ENCODE measurements around the gene CDC25A. TPM values are rescaled to one million over a fixed set of nuclear protein-coding genes. Genes with fewer than 3 reads are reported as not detected.
A peak's percentile ranks its signal among the peaks of the same experiment; 100 is the strongest.

Gene CDC25A
- total RNA-seq, 2 donors from 2014 or later: 40.4 to 50.9 TPM

- WGBS, 2 experiments (ENCODE audit: insufficient coverage in 1 of 2, insufficient read length in 1 of 2): 81 to 100% methylated on average over 3 to 5 of the region's 5 CpGs
- H3K27me3 ChIP-seq (ENCODE audit: control insufficient read depth, insufficient read depth, low read length, poor library complexity, severe bottlenecking): no peaks in the 10 kb centered on the region
- H3K4me1 ChIP-seq (ENCODE audit: control insufficient read depth, insufficient read depth, low read length): peaks cover 33% of the 10 kb centered on the region
- peaks cover 48% of the 10 kb centered on the region for H3K4me1 Mint-ChIP-seq
- H3K4me3 Mint-ChIP-seq: no peak overlapping the region
- no peaks in the 10 kb centered on the region for H3K9me3 Mint-ChIP-seq
- peaks cover 89% of the 10 kb centered on the region for H3K36me3 Mint-ChIP-seq (ENCODE audit: low read depth)
- no peak overlapping the region for H3K27ac ChIP-seq (ENCODE audit: low read depth, low read length)
- H3K36me3 ChIP-seq (ENCODE audit: control insufficient read depth, insufficient read depth, low read length): peaks cover 94% of the 10 kb centered on the region
- H3K4me3 ChIP-seq (ENCODE audit: low read length): peak overlapping the region; percentile 42
- H3K27ac Mint-ChIP-seq: peak overlapping the region; percentile 19
- no peak overlapping the region for H3K9ac ChIP-seq (ENCODE audit: extremely low read depth, low read length, poor library complexity, severe bottlenecking)
- DNase-seq: no peak
- TF ChIP-seq CTCF (conservative IDR thresholded peaks at IDR 0.05): no peak
- no peaks in the 10 kb centered on the region for H3K27me3 Mint-ChIP-seq (ENCODE audit: insufficient read depth)
- no peaks in the 10 kb centered on the region for H3K9me3 ChIP-seq (ENCODE audit: control insufficient read depth, low read length)
Measured at GRCh38 chr3:48180531-48181253, 7.5 kb downstream of the CDC25A start.

- no peak for TF ChIP-seq CTCF (conservative IDR thresholded peaks at IDR 0.05)
- Mint-ChIP-seq H3K27ac (peak overlapping the region; percentile 74), H3K27me3 (ENCODE audit: insufficient read depth) (no peaks in the 10 kb centered on the region), H3K36me3 (ENCODE audit: low read depth) (peaks cover 89% of the 10 kb centered on the region), H3K9me3 (no peaks in the 10 kb centered on the region), H3K4me1 (peaks cover 44% of the 10 kb centered on the region), H3K4me3 (no peak overlapping the region)
- no peak for DNase-seq
- Histone ChIP-seq H3K36me3 (ENCODE audit: control insufficient read depth, insufficient read depth, low read length) (peaks cover 94% of the 10 kb centered on the region), H3K4me3 (ENCODE audit: low read length) (no peak overlapping the region), H3K4me1 (ENCODE audit: control insufficient read depth, insufficient read depth, low read length) (peaks cover 29% of the 10 kb centered on the region), H3K9ac (ENCODE audit: extremely low read depth, low read length, poor library complexity, severe bottlenecking) (no peak overlapping the region), H3K9me3 (ENCODE audit: control insufficient read depth, low read length) (no peaks in the 10 kb centered on the region), H3K27me3 (ENCODE audit: control insufficient read depth, insufficient read depth, low read length, poor library complexity, severe bottlenecking) (no peaks in the 10 kb centered on the region), H3K27ac (ENCODE audit: low read depth, low read length) (no peak overlapping the region)
- 93 to 100% methylated on average over 2 to 4 of the region's 5 CpGs for WGBS, 2 experiments (ENCODE audit: insufficient coverage in 1 of 2, insufficient read length in 1 of 2)
Measured at GRCh38 chr3:48180021-48180420, 8.2 kb downstream of the CDC25A start.

GRCh38 chr3:48178072-48178471, 10.1 kb downstream of the CDC25A start:
- H3K4me3 Mint-ChIP-seq: no peak overlapping the region
- 100% methylated on average over 2 of the region's 2 CpGs for WGBS, 2 experiments (ENCODE audit: insufficient coverage in 1 of 2, insufficient read length in 1 of 2)
- H3K36me3 ChIP-seq (ENCODE audit: control insufficient read depth, insufficient read depth, low read length): peaks cover 95% of the 10 kb centered on the region

More at GRCh38 chr3:48178072-48178471, 10.1 kb downstream of the CDC25A start:
- no peak overlapping the region for H3K9ac ChIP-seq (ENCODE audit: extremely low read depth, low read length, poor library complexity, severe bottlenecking)
- TF ChIP-seq CTCF (conservative IDR thresholded peaks at IDR 0.05): no peak
- Mint-ChIP-seq H3K27me3 (ENCODE audit: insufficient read depth) (no peaks in the 10 kb centered on the region), H3K27ac (no peak overlapping the region), H3K4me1 (peaks cover 32% of the 10 kb centered on the region), H3K9me3 (no peaks in the 10 kb centered on the region), H3K36me3 (ENCODE audit: low read depth) (peaks cover 88% of the 10 kb centered on the region)
- no peaks in the 10 kb centered on the region for H3K9me3 ChIP-seq (ENCODE audit: control insufficient read depth, low read length)
- no peak for DNase-seq
- H3K27me3 ChIP-seq (ENCODE audit: control insufficient read depth, insufficient read depth, low read length, poor library complexity, severe bottlenecking): no peaks in the 10 kb centered on the region
- peaks cover 20% of the 10 kb centered on the region for H3K4me1 ChIP-seq (ENCODE audit: control insufficient read depth, insufficient read depth, low read length)
- no peak overlapping the region for H3K27ac ChIP-seq (ENCODE audit: low read depth, low read length)
- no peak overlapping the region for H3K4me3 ChIP-seq (ENCODE audit: low read length)
